ENCODE data around the gene RGS7. TPM values are rescaled to one million over a fixed set of nuclear protein-coding genes. Genes with fewer than 3 reads are reported as not detected.
"Not testable (repeated sequence)": the region's sequence is repeated elsewhere in the genome, so short reads cannot be mapped to it uniquely, and the experiment has no call there.

RGS7 gene
- total RNA-seq, 2 donors from 2014 or later: not detected

- DNase-seq: no peak
- no peak for ATAC-seq
- Mint-ChIP-seq H3K27ac (no peak overlapping the region), H3K36me3 (ENCODE audit: low read depth) (no peaks in the 10 kb centered on the region), H3K4me3 (no peak overlapping the region), H3K4me1 (no peaks in the 10 kb centered on the region), H3K27me3 (no peaks in the 10 kb centered on the region)
- H3K9me3 ChIP-seq (ENCODE audit: control insufficient read depth, low read length, poor library complexity, severe bottlenecking): no peaks in the 10 kb centered on the region
These were observed 121.6 kb downstream of the RGS7 start for GRCh38 chr1:241235256-241235897.

GRCh38 chr1:241229711-241230110 is 127.3 kb downstream of the RGS7 start:
- Mint-ChIP-seq H3K27ac (no peak overlapping the region), H3K27me3 (no peaks in the 10 kb centered on the region), H3K4me1 (no peaks in the 10 kb centered on the region)

GRCh38 chr1:241229216-241229615 is 127.8 kb downstream of the RGS7 start:
- no peaks in the 10 kb centered on the region for H3K36me3 Mint-ChIP-seq (ENCODE audit: low read depth)
- no peak overlapping the region for H3K27ac Mint-ChIP-seq
- no peaks in the 10 kb centered on the region for H3K4me1 Mint-ChIP-seq
- no peak overlapping the region for H3K4me3 Mint-ChIP-seq
- DNase-seq (no peak), ATAC-seq (no peak)
- no peaks in the 10 kb centered on the region for H3K27me3 Mint-ChIP-seq
- H3K9me3 ChIP-seq (ENCODE audit: control insufficient read depth, low read length, poor library complexity, severe bottlenecking): no peaks in the 10 kb centered on the region

More at GRCh38 chr1:241229711-241230110, 127.3 kb downstream of the RGS7 start:
- H3K9me3 ChIP-seq (ENCODE audit: control insufficient read depth, low read length, poor library complexity, severe bottlenecking): no peaks in the 10 kb centered on the region
- Mint-ChIP-seq H3K36me3 (ENCODE audit: low read depth) (no peaks in the 10 kb centered on the region), H3K4me3 (no peak overlapping the region)
- ATAC-seq (no peak), DNase-seq (no peak)

- no peak overlapping the region for H3K4me3 Mint-ChIP-seq
- no peaks in the 10 kb centered on the region for H3K27me3 Mint-ChIP-seq
- no peaks in the 10 kb centered on the region for H3K36me3 Mint-ChIP-seq (ENCODE audit: low read depth)
- DNase-seq (no peak), ATAC-seq (no peak)
- H3K4me1 Mint-ChIP-seq: no peaks in the 10 kb centered on the region
- no peak overlapping the region for H3K27ac Mint-ChIP-seq
- H3K9me3 ChIP-seq (ENCODE audit: control insufficient read depth, low read length, poor library complexity, severe bottlenecking): no peaks in the 10 kb centered on the region
These were observed 128.7 kb downstream of the RGS7 start for GRCh38 chr1:241228339-241228738.

- Mint-ChIP-seq H3K27ac (no peak overlapping the region), H3K36me3 (ENCODE audit: low read depth) (no peaks in the 10 kb centered on the region), H3K4me1 (no peaks in the 10 kb centered on the region), H3K4me3 (no peak overlapping the region), H3K27me3 (no peaks in the 10 kb centered on the region)
- ATAC-seq (no peak), DNase-seq (no peak)
- no peaks in the 10 kb centered on the region for H3K9me3 ChIP-seq (ENCODE audit: control insufficient read depth, low read length, poor library complexity, severe bottlenecking)
These were observed 131.3 kb downstream of the RGS7 start for GRCh38 chr1:241225741-241226140.

- not testable (repeated sequence) for H3K36me3 Mint-ChIP-seq (ENCODE audit: low read depth); H3K27me3 Mint-ChIP-seq; H3K4me3 Mint-ChIP-seq; DNase-seq; H3K9me3 ChIP-seq (ENCODE audit: control insufficient read depth, low read length, poor library complexity, severe bottlenecking); ATAC-seq; H3K4me1 Mint-ChIP-seq; H3K27ac Mint-ChIP-seq
These were observed 132.8 kb downstream of the RGS7 start for GRCh38 chr1:241224189-241224588.

- not testable (repeated sequence) for DNase-seq; H3K4me3 Mint-ChIP-seq; H3K36me3 Mint-ChIP-seq (ENCODE audit: low read depth); H3K4me1 Mint-ChIP-seq; H3K9me3 ChIP-seq (ENCODE audit: control insufficient read depth, low read length, poor library complexity, severe bottlenecking); H3K27me3 Mint-ChIP-seq; ATAC-seq; H3K27ac Mint-ChIP-seq
These were observed 134.2 kb downstream of the RGS7 start for GRCh38 chr1:241222813-241223212.

GRCh38 chr1:241221319-241221718 is 135.7 kb downstream of the RGS7 start:
- H3K4me1 Mint-ChIP-seq: no peaks in the 10 kb centered on the region
- no peaks in the 10 kb centered on the region for H3K36me3 Mint-ChIP-seq (ENCODE audit: low read depth)
- ATAC-seq: no peak
- no peak overlapping the region for H3K27ac Mint-ChIP-seq
- no peak for DNase-seq
- H3K9me3 ChIP-seq (ENCODE audit: control insufficient read depth, low read length, poor library complexity, severe bottlenecking): no peaks in the 10 kb centered on the region
- H3K27me3 Mint-ChIP-seq: no peaks in the 10 kb centered on the region
- H3K4me3 Mint-ChIP-seq: no peak overlapping the region

GRCh38 chr1:241220913-241221312 is 136.1 kb downstream of the RGS7 start:
- not testable (repeated sequence) for H3K27ac Mint-ChIP-seq; ATAC-seq; DNase-seq; H3K9me3 ChIP-seq (ENCODE audit: control insufficient read depth, low read length, poor library complexity, severe bottlenecking); H3K27me3 Mint-ChIP-seq; H3K4me3 Mint-ChIP-seq; H3K4me1 Mint-ChIP-seq; H3K36me3 Mint-ChIP-seq (ENCODE audit: low read depth)

GRCh38 chr1:241219449-241219848 is 137.6 kb downstream of the RGS7 start:
- H3K9me3 ChIP-seq (ENCODE audit: control insufficient read depth, low read length, poor library complexity, severe bottlenecking): no peaks in the 10 kb centered on the region
- no peaks in the 10 kb centered on the region for H3K36me3 Mint-ChIP-seq (ENCODE audit: low read depth)
- no peak overlapping the region for H3K27ac Mint-ChIP-seq
- ATAC-seq (no peak), DNase-seq (no peak)
- H3K4me1 Mint-ChIP-seq: no peaks in the 10 kb centered on the region
- no peak overlapping the region for H3K4me3 Mint-ChIP-seq
- H3K27me3 Mint-ChIP-seq: no peaks in the 10 kb centered on the region

- DNase-seq: no peak
- H3K27me3 Mint-ChIP-seq: no peaks in the 10 kb centered on the region
- no peaks in the 10 kb centered on the region for H3K9me3 ChIP-seq (ENCODE audit: control insufficient read depth, low read length, poor library complexity, severe bottlenecking)
- H3K36me3 Mint-ChIP-seq (ENCODE audit: low read depth): no peaks in the 10 kb centered on the region
- no peak overlapping the region for H3K27ac Mint-ChIP-seq
- H3K4me3 Mint-ChIP-seq: no peak overlapping the region
- no peaks in the 10 kb centered on the region for H3K4me1 Mint-ChIP-seq
- ATAC-seq: no peak
These were observed 139.5 kb downstream of the RGS7 start for GRCh38 chr1:241217516-241217915.

- no peak overlapping the region for H3K4me3 Mint-ChIP-seq
- H3K27ac Mint-ChIP-seq: no peak overlapping the region
- no peaks in the 10 kb centered on the region for H3K27me3 Mint-ChIP-seq
- no peaks in the 10 kb centered on the region for H3K4me1 Mint-ChIP-seq
- ATAC-seq (no peak), DNase-seq (no peak)
- no peaks in the 10 kb centered on the region for H3K9me3 ChIP-seq (ENCODE audit: control insufficient read depth, low read length, poor library complexity, severe bottlenecking)
- no peaks in the 10 kb centered on the region for H3K36me3 Mint-ChIP-seq (ENCODE audit: low read depth)
These were observed 141.3 kb downstream of the RGS7 start for GRCh38 chr1:241215683-241216082.

GRCh38 chr1:241215203-241215602 is 141.8 kb downstream of the RGS7 start:
- Mint-ChIP-seq H3K27me3 (no peaks in the 10 kb centered on the region), H3K36me3 (ENCODE audit: low read depth) (no peaks in the 10 kb centered on the region), H3K27ac (no peak overlapping the region), H3K4me1 (no peaks in the 10 kb centered on the region), H3K4me3 (no peak overlapping the region)
- no peak for DNase-seq
- H3K9me3 ChIP-seq (ENCODE audit: control insufficient read depth, low read length, poor library complexity, severe bottlenecking): no peaks in the 10 kb centered on the region
- no peak for ATAC-seq

- no peak for ATAC-seq
- DNase-seq: no peak
- no peaks in the 10 kb centered on the region for H3K9me3 ChIP-seq (ENCODE audit: control insufficient read depth, low read length, poor library complexity, severe bottlenecking)
- no peaks in the 10 kb centered on the region for H3K4me1 Mint-ChIP-seq
- no peaks in the 10 kb centered on the region for H3K36me3 Mint-ChIP-seq (ENCODE audit: low read depth)
- H3K4me3 Mint-ChIP-seq: no peak overlapping the region
- H3K27ac Mint-ChIP-seq: no peak overlapping the region
- no peaks in the 10 kb centered on the region for H3K27me3 Mint-ChIP-seq
These were observed 143.9 kb downstream of the RGS7 start for GRCh38 chr1:241213139-241213538.
